ENCODE data around the gene AHCYL2.
"Not testable (repeated sequence)": the region's sequence is repeated elsewhere in the genome, so short reads cannot be mapped to it uniquely, and the experiment has no call there.

Gene AHCYL2

DNA sequence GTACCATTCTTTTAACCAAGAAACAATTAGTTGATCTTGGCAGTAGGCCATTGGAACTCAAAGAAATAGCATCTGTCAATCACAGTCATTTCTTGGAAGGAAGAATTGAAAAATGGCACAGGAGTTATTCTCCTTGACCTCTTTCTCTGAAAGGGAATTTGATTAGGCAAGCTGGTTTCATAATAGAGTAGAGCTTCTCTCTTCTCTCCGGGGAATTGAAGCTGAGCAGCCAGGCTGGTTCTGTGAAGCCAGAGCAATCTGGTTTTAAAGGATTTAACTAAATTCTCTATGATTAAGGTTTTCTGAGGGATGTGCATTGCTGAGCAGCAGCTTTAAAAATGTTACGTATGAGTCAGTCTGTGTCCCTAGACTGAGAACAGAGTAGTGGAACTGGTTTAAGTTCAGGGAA, 70.2 kb downstream of the AHCYL2 start:
- Histone ChIP-seq H3K79me2 (ENCODE audit: control insufficient read depth, insufficient read depth, low read length, unreplicated experiment) (no peaks in the 10 kb centered on the region), H3K4me3 (ENCODE audit: low read depth, low read length) (no peak overlapping the region), H3K36me3 (ENCODE audit: insufficient read depth, low read length) (no peaks in the 10 kb centered on the region), H3K27ac (ENCODE audit: low read depth, low read length) (peak overlapping the region; percentile 12), H3K4me1 (ENCODE audit: control insufficient read depth, insufficient read depth, low read length, unreplicated experiment) (peaks cover 17% of the 10 kb centered on the region), H3K27me3 (ENCODE audit: insufficient read depth, low read length) (no peaks in the 10 kb centered on the region), H2AFZ (ENCODE audit: low read length, unreplicated experiment) (no peak overlapping the region)

GRCh38 chr7:129298268-129298893, 73.6 kb downstream of the AHCYL2 start:
- peaks cover 17% of the 10 kb centered on the region for H3K4me1 ChIP-seq (ENCODE audit: control insufficient read depth, insufficient read depth, low read length, unreplicated experiment)
- H2AFZ ChIP-seq (ENCODE audit: low read length, unreplicated experiment) = no peak overlapping the region
- H3K27me3 ChIP-seq (ENCODE audit: insufficient read depth, low read length) = no peaks in the 10 kb centered on the region
- no peak overlapping the region for H3K27ac ChIP-seq (ENCODE audit: low read depth, low read length)
- H3K79me2 ChIP-seq (ENCODE audit: control insufficient read depth, insufficient read depth, low read length, unreplicated experiment) = no peaks in the 10 kb centered on the region
- H3K36me3 ChIP-seq (ENCODE audit: insufficient read depth, low read length) = no peaks in the 10 kb centered on the region
- H3K4me3 ChIP-seq (ENCODE audit: low read depth, low read length) = no peak overlapping the region

GRCh38 chr7:129299889-129300288, 75.1 kb downstream of the AHCYL2 start:
- no peaks in the 10 kb centered on the region for H3K36me3 ChIP-seq (ENCODE audit: insufficient read depth, low read length)
- H3K4me3 ChIP-seq (ENCODE audit: low read depth, low read length) = no peak overlapping the region
- H3K27ac ChIP-seq (ENCODE audit: low read depth, low read length) = no peak overlapping the region
- no peak overlapping the region for H2AFZ ChIP-seq (ENCODE audit: low read length, unreplicated experiment)
- H3K27me3 ChIP-seq (ENCODE audit: insufficient read depth, low read length) = no peaks in the 10 kb centered on the region
- peaks cover 10% of the 10 kb centered on the region for H3K4me1 ChIP-seq (ENCODE audit: control insufficient read depth, insufficient read depth, low read length, unreplicated experiment)
- H3K79me2 ChIP-seq (ENCODE audit: control insufficient read depth, insufficient read depth, low read length, unreplicated experiment) = no peaks in the 10 kb centered on the region

DNA sequence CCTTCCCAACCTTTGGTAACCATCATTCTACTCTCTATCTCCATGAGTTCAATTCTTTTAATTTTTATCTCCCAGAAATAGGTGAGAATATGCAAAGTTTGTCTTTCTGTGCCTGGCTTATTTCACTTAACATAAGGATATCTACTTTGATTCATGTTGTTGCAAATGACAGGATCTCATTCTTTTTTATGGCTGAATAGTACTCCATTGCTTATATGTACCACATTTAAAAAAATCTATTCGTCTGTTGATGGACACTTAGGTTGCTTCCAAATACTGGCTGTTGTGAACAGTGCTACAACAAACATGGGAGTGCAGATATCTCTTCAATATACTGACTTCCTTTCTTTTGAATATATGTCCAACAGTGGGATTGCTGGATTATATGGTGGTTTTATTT, 75.5 kb downstream of the AHCYL2 start:
- H3K27ac ChIP-seq (ENCODE audit: low read depth, low read length); H3K79me2 ChIP-seq (ENCODE audit: control insufficient read depth, insufficient read depth, low read length, unreplicated experiment); H3K4me1 ChIP-seq (ENCODE audit: control insufficient read depth, insufficient read depth, low read length, unreplicated experiment); H2AFZ ChIP-seq (ENCODE audit: low read length, unreplicated experiment); H3K4me3 ChIP-seq (ENCODE audit: low read depth, low read length); H3K36me3 ChIP-seq (ENCODE audit: insufficient read depth, low read length); H3K27me3 ChIP-seq (ENCODE audit: insufficient read depth, low read length): not testable (repeated sequence)

GRCh38 chr7:129307592-129307991, 82.8 kb downstream of the AHCYL2 start:
- Histone ChIP-seq H3K4me3 (ENCODE audit: low read depth, low read length) (no peak overlapping the region), H3K4me1 (ENCODE audit: control insufficient read depth, insufficient read depth, low read length, unreplicated experiment) (peaks cover 9% of the 10 kb centered on the region), H3K27ac (ENCODE audit: low read depth, low read length) (no peak overlapping the region), H3K36me3 (ENCODE audit: insufficient read depth, low read length) (no peaks in the 10 kb centered on the region), H2AFZ (ENCODE audit: low read length, unreplicated experiment) (no peak overlapping the region), H3K27me3 (ENCODE audit: insufficient read depth, low read length) (no peaks in the 10 kb centered on the region), H3K79me2 (ENCODE audit: control insufficient read depth, insufficient read depth, low read length, unreplicated experiment) (no peaks in the 10 kb centered on the region)

- Histone ChIP-seq H3K4me3 (ENCODE audit: low read depth, low read length) (no peak overlapping the region), H2AFZ (ENCODE audit: low read length, unreplicated experiment) (no peak overlapping the region), H3K27ac (ENCODE audit: low read depth, low read length) (no peak overlapping the region), H3K36me3 (ENCODE audit: insufficient read depth, low read length) (no peaks in the 10 kb centered on the region), H3K79me2 (ENCODE audit: control insufficient read depth, insufficient read depth, low read length, unreplicated experiment) (no peaks in the 10 kb centered on the region), H3K27me3 (ENCODE audit: insufficient read depth, low read length) (no peaks in the 10 kb centered on the region), H3K4me1 (ENCODE audit: control insufficient read depth, insufficient read depth, low read length, unreplicated experiment) (peaks cover 9% of the 10 kb centered on the region)
These were observed 83.2 kb downstream of the AHCYL2 start for GRCh38 chr7:129308047-129308446.

- H3K36me3 ChIP-seq (ENCODE audit: insufficient read depth, low read length) = no peaks in the 10 kb centered on the region
- no peaks in the 10 kb centered on the region for H3K27me3 ChIP-seq (ENCODE audit: insufficient read depth, low read length)
- H3K4me3 ChIP-seq (ENCODE audit: low read depth, low read length) = no peak overlapping the region
- H3K79me2 ChIP-seq (ENCODE audit: control insufficient read depth, insufficient read depth, low read length, unreplicated experiment) = no peaks in the 10 kb centered on the region
- no peak overlapping the region for H2AFZ ChIP-seq (ENCODE audit: low read length, unreplicated experiment)
- H3K27ac ChIP-seq (ENCODE audit: low read depth, low read length) = no peak overlapping the region
- peaks cover 9% of the 10 kb centered on the region for H3K4me1 ChIP-seq (ENCODE audit: control insufficient read depth, insufficient read depth, low read length, unreplicated experiment)
These were observed 86.6 kb downstream of the AHCYL2 start for GRCh38 chr7:129311429-129311828.

DNA sequence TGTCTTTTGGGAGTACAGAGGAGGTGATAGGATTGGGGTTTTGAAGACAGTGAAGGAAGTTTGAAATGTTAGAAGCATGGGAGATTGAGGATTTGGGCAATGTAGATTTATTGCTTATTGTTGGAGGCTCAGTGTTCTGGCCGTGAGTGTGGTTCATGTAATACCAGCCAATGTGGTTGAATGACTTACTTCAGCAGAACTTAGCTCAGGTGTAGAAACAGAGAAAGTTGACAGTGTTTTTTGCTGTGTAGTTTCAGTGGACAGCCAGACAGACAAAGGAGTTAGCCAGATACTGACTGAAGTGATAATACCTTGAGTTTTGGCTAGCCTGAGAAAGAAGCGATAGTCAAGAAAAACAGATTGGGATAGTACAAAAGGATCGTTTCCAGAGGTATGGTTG, 88.5 kb downstream of the AHCYL2 start:
- Histone ChIP-seq H3K4me3 (ENCODE audit: low read depth, low read length) (no peak overlapping the region), H3K27me3 (ENCODE audit: insufficient read depth, low read length) (no peaks in the 10 kb centered on the region), H3K36me3 (ENCODE audit: insufficient read depth, low read length) (no peaks in the 10 kb centered on the region), H2AFZ (ENCODE audit: low read length, unreplicated experiment) (no peak overlapping the region), H3K4me1 (ENCODE audit: control insufficient read depth, insufficient read depth, low read length, unreplicated experiment) (peaks cover 2% of the 10 kb centered on the region), H3K27ac (ENCODE audit: low read depth, low read length) (no peak overlapping the region), H3K79me2 (ENCODE audit: control insufficient read depth, insufficient read depth, low read length, unreplicated experiment) (no peaks in the 10 kb centered on the region)

GRCh38 chr7:129315960-129316359, 91.1 kb downstream of the AHCYL2 start:
- Histone ChIP-seq H3K79me2 (ENCODE audit: control insufficient read depth, insufficient read depth, low read length, unreplicated experiment) (no peaks in the 10 kb centered on the region), H3K27me3 (ENCODE audit: insufficient read depth, low read length) (no peaks in the 10 kb centered on the region), H2AFZ (ENCODE audit: low read length, unreplicated experiment) (no peak overlapping the region), H3K27ac (ENCODE audit: low read depth, low read length) (no peak overlapping the region), H3K36me3 (ENCODE audit: insufficient read depth, low read length) (no peaks in the 10 kb centered on the region), H3K4me3 (ENCODE audit: low read depth, low read length) (no peak overlapping the region), H3K4me1 (ENCODE audit: control insufficient read depth, insufficient read depth, low read length, unreplicated experiment) (no peaks in the 10 kb centered on the region)

- Histone ChIP-seq H2AFZ (ENCODE audit: low read length, unreplicated experiment) (no peak overlapping the region), H3K36me3 (ENCODE audit: insufficient read depth, low read length) (no peaks in the 10 kb centered on the region), H3K4me3 (ENCODE audit: low read depth, low read length) (no peak overlapping the region), H3K27me3 (ENCODE audit: insufficient read depth, low read length) (no peaks in the 10 kb centered on the region), H3K27ac (ENCODE audit: low read depth, low read length) (no peak overlapping the region), H3K79me2 (ENCODE audit: control insufficient read depth, insufficient read depth, low read length, unreplicated experiment) (no peaks in the 10 kb centered on the region), H3K4me1 (ENCODE audit: control insufficient read depth, insufficient read depth, low read length, unreplicated experiment) (no peaks in the 10 kb centered on the region)
These were observed 92.6 kb downstream of the AHCYL2 start for GRCh38 chr7:129317450-129317849.

- Histone ChIP-seq H3K27ac (ENCODE audit: low read depth, low read length) (no peak overlapping the region), H3K36me3 (ENCODE audit: insufficient read depth, low read length) (peaks cover 3% of the 10 kb centered on the region; the same call in 1 of the 2 replicates), H3K79me2 (ENCODE audit: control insufficient read depth, insufficient read depth, low read length, unreplicated experiment) (no peaks in the 10 kb centered on the region), H3K27me3 (ENCODE audit: insufficient read depth, low read length) (no peaks in the 10 kb centered on the region), H2AFZ (ENCODE audit: low read length, unreplicated experiment) (no peak overlapping the region), H3K4me1 (ENCODE audit: control insufficient read depth, insufficient read depth, low read length, unreplicated experiment) (peaks cover under 1% of the 10 kb centered on the region), H3K4me3 (ENCODE audit: low read depth, low read length) (no peak overlapping the region)
These were observed 102.2 kb downstream of the AHCYL2 start for GRCh38 chr7:129327076-129327475.

Data from ACC112 (cell line).